Heart left ventricle (tissue), 13 donors: ENCODE data around the gene TMEM42.

ENCODE experiments used
- CTCF ChIP-seq, 12 donors: fragments of 200-600 bp; sonication (generic) in 4 of 12; IDR thresholded peaks; one replicate each; pipeline versions ENCODE4 v1.5.0 to v1.8.0; 2018 to 2022; ENCODE audit warnings: antibody characterized with exemption in 12 of 12, mild to moderate bottlenecking in 5 of 12
- POLR2A ChIP-seq, 2 donors: fragments of 450-650 bp; IDR thresholded peaks; one replicate each; pipeline ENCODE4 v1.6.1; 2017; ENCODE audit warnings: antibody characterized with exemption in 2 of 2, mild to moderate bottlenecking in 2 of 2, moderate library complexity in 2 of 2
- donor health status: ischemic (EF 13 %, LVEDD 7.1; RV severe dilation, severe dysfunction).
- donor health status: DM: no; HTN: yes; CAD: no.
- donor health status: DM: no; HTN: no; CAD: no.
- donor health status: ischemic (EF 25% LVEDD 6.9; RV normal size, moderate dysfunction).
- donor health status: ischemic (EF 25% LVEDD 5.7; RV mildly dilated, moderate dysfunction).
- donor health status: ischemic (EF 35%, LVEDD 5.7; RV mildly dilated, moderate dysfunction).
- donor health status: nonischemic (EF 11% LVEDD 7.7; RV severe dilation, severe dysfunction).
- donor health status: DM: yes; HTN: yes; CAD: no.
- donor health status: PGD.
- donor health status: ischemic (EF 29% LVEDD 5.4; RV normal size, mild dysfunction).
- donor health status: nonischemic (EF 23%, LVEDD 6.1; RV moderate dilation, normal function).

- TF ChIP-seq POLR2A (IDR thresholded peaks at IDR 0.05), result no peak
- no peak for TF ChIP-seq CTCF (IDR thresholded peaks at IDR 0.05)
Measured at GRCh38 chr3:44905446-44906157, 43.9 kb downstream of the TMEM42 start.
